ENCODE results near the gene AMOTL1. TPM values are rescaled to one million over a fixed set of nuclear protein-coding genes. Genes with fewer than 3 reads are reported as not detected.

Gene AMOTL1
- total RNA-seq, 1 donor from 2014 or later, result 45.8 TPM

DNA sequence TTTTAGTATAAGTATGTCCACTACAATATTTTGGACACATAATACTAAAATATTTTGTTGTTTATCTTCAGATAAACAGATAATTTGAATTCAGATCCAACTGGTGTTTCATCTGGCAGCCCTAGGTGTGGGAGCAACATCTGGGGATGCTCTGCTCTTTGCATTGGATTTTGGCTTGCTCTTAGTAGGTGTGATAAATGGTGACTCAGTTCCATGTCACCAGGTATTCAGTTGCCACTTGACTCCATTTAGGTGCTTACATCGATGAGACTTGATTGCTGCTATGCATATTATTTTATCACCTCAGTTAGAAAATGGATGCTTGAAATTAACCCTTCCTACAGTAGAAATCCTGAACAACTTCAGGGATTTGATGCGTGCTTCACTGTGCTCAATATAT, 13.3 kb upstream of the AMOTL1 start:
- Mint-ChIP-seq H3K36me3 (ENCODE audit: insufficient read depth) (no peaks in the 10 kb centered on the region), H3K4me1 (ENCODE audit: low read depth) (peaks cover 59% of the 10 kb centered on the region), H3K27ac (no peak overlapping the region), H3K9me3 (ENCODE audit: low read depth) (no peaks in the 10 kb centered on the region), H3K27me3 (no peaks in the 10 kb centered on the region), H3K4me3 (ENCODE audit: low read depth) (no peak overlapping the region)
- DNase-seq (ENCODE audit: low spot score, unreplicated experiment), result no peak
- TF ChIP-seq, protein P1, sequence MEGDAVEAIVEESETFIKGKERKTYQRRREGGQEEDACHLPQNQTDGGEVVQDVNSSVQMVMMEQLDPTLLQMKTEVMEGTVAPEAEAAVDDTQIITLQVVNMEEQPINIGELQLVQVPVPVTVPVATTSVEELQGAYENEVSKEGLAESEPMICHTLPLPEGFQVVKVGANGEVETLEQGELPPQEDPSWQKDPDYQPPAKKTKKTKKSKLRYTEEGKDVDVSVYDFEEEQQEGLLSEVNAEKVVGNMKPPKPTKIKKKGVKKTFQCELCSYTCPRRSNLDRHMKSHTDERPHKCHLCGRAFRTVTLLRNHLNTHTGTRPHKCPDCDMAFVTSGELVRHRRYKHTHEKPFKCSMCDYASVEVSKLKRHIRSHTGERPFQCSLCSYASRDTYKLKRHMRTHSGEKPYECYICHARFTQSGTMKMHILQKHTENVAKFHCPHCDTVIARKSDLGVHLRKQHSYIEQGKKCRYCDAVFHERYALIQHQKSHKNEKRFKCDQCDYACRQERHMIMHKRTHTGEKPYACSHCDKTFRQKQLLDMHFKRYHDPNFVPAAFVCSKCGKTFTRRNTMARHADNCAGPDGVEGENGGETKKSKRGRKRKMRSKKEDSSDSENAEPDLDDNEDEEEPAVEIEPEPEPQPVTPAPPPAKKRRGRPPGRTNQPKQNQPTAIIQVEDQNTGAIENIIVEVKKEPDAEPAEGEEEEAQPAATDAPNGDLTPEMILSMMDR (IDR thresholded peaks at IDR 0.05; ENCODE audit: unreplicated experiment), result no peak

DNA sequence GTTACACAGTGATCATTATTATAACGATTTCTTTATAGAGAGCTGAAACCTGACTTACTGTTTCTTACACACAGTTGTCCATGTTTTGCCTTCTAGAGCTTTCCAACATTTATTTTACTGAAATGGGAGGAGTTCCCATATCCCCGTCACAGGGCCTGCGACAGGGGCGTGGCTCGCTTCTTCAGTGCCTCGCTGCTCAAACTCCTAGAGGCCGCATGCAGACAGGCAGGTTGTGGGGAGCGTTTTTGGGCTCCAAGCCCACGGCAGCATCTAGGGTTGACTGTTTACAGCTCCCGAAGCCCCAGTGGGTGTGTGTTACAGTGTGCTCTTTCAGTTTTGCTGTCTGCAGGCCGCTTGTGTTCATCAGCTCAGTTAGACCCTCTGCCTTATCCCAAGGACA, 12.7 kb upstream of the AMOTL1 start:
- DNase-seq (ENCODE audit: low spot score, unreplicated experiment), result no peak
- Mint-ChIP-seq H3K4me3 (ENCODE audit: low read depth) (no peak overlapping the region), H3K36me3 (ENCODE audit: insufficient read depth) (no peaks in the 10 kb centered on the region), H3K4me1 (ENCODE audit: low read depth) (peaks cover 57% of the 10 kb centered on the region), H3K27me3 (no peaks in the 10 kb centered on the region), H3K9me3 (ENCODE audit: low read depth) (no peaks in the 10 kb centered on the region), H3K27ac (no peak overlapping the region)
- TF ChIP-seq, protein P1 (IDR thresholded peaks at IDR 0.05; ENCODE audit: unreplicated experiment), result no peak

DNA sequence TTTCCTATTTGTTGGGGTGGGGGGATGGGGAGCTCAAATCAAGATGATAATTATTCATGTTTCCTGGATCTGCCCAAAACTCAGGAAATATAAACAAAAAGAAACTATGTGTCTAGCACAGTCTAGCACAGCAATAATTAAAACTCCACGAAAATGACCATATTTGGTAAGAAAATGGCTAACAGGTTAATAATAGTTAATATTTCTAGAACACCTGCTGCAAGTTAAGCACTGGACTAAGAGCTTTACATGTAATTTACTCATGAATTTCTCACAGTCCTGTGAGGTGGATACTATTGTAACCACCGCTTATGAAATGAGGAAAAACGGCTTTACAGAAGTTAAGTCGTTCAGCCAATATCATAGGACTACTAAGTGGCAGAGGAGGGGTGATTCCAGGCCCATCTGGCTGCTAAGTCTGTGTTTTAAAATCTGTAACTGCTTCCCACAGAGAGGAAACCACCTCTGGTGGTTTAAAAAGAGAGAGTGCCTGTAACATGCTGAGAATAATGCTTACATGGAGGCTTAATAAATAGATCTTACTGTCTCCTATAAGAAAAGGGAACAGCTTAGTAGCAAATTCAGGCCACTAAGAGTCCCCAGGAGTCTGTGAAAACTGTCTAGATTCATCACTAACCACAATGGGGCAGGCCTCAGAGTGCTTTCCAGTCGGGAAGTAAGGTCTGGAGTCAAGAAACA, 11.0 kb upstream of the AMOTL1 start:
- H3K9me3 Mint-ChIP-seq (ENCODE audit: low read depth), result no peaks in the 10 kb centered on the region
- DNase-seq (ENCODE audit: low spot score, unreplicated experiment), result no peak
- H3K27ac Mint-ChIP-seq, result no peak overlapping the region
- TF ChIP-seq, protein P1 (IDR thresholded peaks at IDR 0.05; ENCODE audit: unreplicated experiment), result no peak
- peaks cover 42% of the 10 kb centered on the region for H3K4me1 Mint-ChIP-seq (ENCODE audit: low read depth)
- H3K4me3 Mint-ChIP-seq (ENCODE audit: low read depth), result no peak overlapping the region
- H3K36me3 Mint-ChIP-seq (ENCODE audit: insufficient read depth), result no peaks in the 10 kb centered on the region
- H3K27me3 Mint-ChIP-seq, result peaks cover 3% of the 10 kb centered on the region

DNA sequence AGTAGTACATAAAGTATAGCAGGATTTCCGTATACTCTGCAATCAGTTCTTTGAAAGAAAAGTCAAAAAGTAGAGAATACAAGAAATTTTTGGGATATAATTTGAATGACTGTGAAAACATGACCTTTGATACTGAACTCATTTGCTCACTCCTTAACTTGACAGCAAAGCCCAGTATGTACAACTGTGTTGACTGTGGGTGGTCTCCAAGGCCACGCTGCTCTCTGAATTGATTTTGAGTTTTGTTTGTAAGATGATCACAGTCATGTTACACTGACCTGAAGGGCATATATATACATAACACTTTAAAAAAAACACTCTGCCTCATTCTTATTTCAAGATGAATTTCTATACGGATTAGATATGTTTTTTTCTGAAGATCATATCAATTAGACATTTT, 9.5 kb upstream of the AMOTL1 start:
- TF ChIP-seq, protein P1 (IDR thresholded peaks at IDR 0.05; ENCODE audit: unreplicated experiment), result no peak
- peaks cover 3% of the 10 kb centered on the region for H3K27me3 Mint-ChIP-seq
- no peak overlapping the region for H3K4me3 Mint-ChIP-seq (ENCODE audit: low read depth)
- no peaks in the 10 kb centered on the region for H3K9me3 Mint-ChIP-seq (ENCODE audit: low read depth)
- no peak for DNase-seq (ENCODE audit: low spot score, unreplicated experiment)
- no peak overlapping the region for H3K27ac Mint-ChIP-seq
- H3K4me1 Mint-ChIP-seq (ENCODE audit: low read depth), result peaks cover 32% of the 10 kb centered on the region
- H3K36me3 Mint-ChIP-seq (ENCODE audit: insufficient read depth), result no peaks in the 10 kb centered on the region

DNA sequence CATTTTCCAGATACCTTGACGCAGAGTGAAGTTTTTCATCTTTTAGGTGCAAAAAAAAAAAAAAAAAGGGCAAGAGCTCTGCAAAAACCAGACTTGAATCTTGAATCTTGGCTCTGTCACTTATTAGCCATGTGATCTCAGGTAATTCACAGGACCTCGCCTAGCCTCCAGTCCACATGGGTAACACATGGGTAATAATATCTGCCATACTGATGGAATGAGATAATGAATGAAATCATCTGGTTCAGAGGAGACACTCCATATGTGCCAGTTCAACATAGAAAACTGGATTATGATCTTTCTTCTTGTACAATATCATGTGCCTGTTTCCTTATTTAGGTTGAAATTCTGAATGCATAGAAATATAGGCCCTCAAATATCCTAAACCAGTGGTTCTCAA, 8.6 kb upstream of the AMOTL1 start:
- TF ChIP-seq, protein P1 (IDR thresholded peaks at IDR 0.05; ENCODE audit: unreplicated experiment), result no peak
- Mint-ChIP-seq H3K36me3 (ENCODE audit: insufficient read depth) (no peaks in the 10 kb centered on the region), H3K4me1 (ENCODE audit: low read depth) (peaks cover 23% of the 10 kb centered on the region), H3K27me3 (peaks cover 10% of the 10 kb centered on the region), H3K27ac (no peak overlapping the region), H3K9me3 (ENCODE audit: low read depth) (no peaks in the 10 kb centered on the region), H3K4me3 (ENCODE audit: low read depth) (no peak overlapping the region)
- DNase-seq (ENCODE audit: low spot score, unreplicated experiment), result no peak
